DND-41 (cell line): ENCODE data around the gene CYB561D2.

ENCODE experiments used
- ATAC-seq: fragments of 200-7000 bp; cut with Tn5 transposase; 3 replicates; pipeline ENCODE4 v1.9.1; 2021; ENCODE audit warnings: low read depth; ENCODE audit not compliant: insufficient read depth
- DNase-seq: peaks from one replicate; pipeline ENCODE4 v3.0.0-alpha.2; 2020
- H2AFZ ChIP-seq: 2 replicates; pipeline ENCODE4 v1.6.0; 2012; ENCODE audit warnings: low read depth, low read length
- H3K27ac ChIP-seq: 2 replicates; pipeline ENCODE4 v1.5.1; 2012; ENCODE audit warnings: low read length, inconsistent platforms
- H3K27me3 ChIP-seq: fragments of 200-600 bp; sonication (generic); 2 replicates; pipeline ENCODE4 v1.6.0; 2012; ENCODE audit warnings: low read length, mild to moderate bottlenecking, inconsistent platforms; ENCODE audit not compliant: insufficient read depth, poor library complexity
- H3K36me3 ChIP-seq: 2 replicates; pipeline ENCODE4 v1.5.1; 2012; ENCODE audit warnings: low read length, inconsistent platforms; ENCODE audit not compliant: insufficient read depth
- H3K4me1 ChIP-seq: 2 replicates; pipeline ENCODE4 v1.5.1; 2012; ENCODE audit warnings: mild to moderate bottlenecking, low read length; ENCODE audit not compliant: insufficient read depth
- H3K4me2 ChIP-seq: 2 replicates; pipeline ENCODE4 v1.6.0; 2012; ENCODE audit warnings: mild to moderate bottlenecking, moderate library complexity, low read length, inconsistent platforms; ENCODE audit not compliant: insufficient read depth
- H3K4me3 ChIP-seq, 2 experiments: fragments of 200-600 bp in 1 of 2; shearing (Covaris generic) in 1 of 2; 2 replicates each; pipeline ENCODE4 v1.5.1; 2012 to 2016; ENCODE audit warnings: inconsistent platforms in 2 of 2, low read length in 2 of 2, mild to moderate bottlenecking in 2 of 2, low read depth in 1 of 2, moderate library complexity in 1 of 2
- H3K79me2 ChIP-seq: 2 replicates; pipeline ENCODE4 v1.6.0; 2012; ENCODE audit warnings: low read length, inconsistent platforms; ENCODE audit not compliant: insufficient read depth
- H3K9ac ChIP-seq: 2 replicates; pipeline ENCODE4 v1.6.0; 2012; ENCODE audit warnings: low read depth, mild to moderate bottlenecking, inconsistent platforms, low read length, moderate library complexity
- H3K9me3 ChIP-seq: 2 replicates; pipeline ENCODE4 v1.5.1; 2012; ENCODE audit warnings: low read length, moderate library complexity, mild to moderate bottlenecking, inconsistent platforms; ENCODE audit not compliant: insufficient read depth, severe bottlenecking
- H4K20me1 ChIP-seq: 2 replicates; pipeline ENCODE4 v1.6.0; 2012; ENCODE audit warnings: low read length; ENCODE audit not compliant: insufficient read depth
- EZH2 ChIP-seq: IDR thresholded peaks from 3 replicates; pipeline ENCODE4 v1.6.1; 2012; ENCODE audit warnings: borderline replicate concordance, low read depth, mild to moderate bottlenecking, moderate library complexity, low read length, inconsistent platforms; ENCODE audit not compliant: severe bottlenecking
- TF ChIP-seq, protein P1 (sequence below): IDR thresholded peaks from 2 replicates; pipeline ENCODE4 v1.5.1; 2012; ENCODE audit warnings: borderline replicate concordance, low read length, moderate library complexity, mild to moderate bottlenecking; ENCODE audit not compliant: poor library complexity, severe bottlenecking; ENCODE audit errors: extremely low read depth

Gene CYB561D2

DNA sequence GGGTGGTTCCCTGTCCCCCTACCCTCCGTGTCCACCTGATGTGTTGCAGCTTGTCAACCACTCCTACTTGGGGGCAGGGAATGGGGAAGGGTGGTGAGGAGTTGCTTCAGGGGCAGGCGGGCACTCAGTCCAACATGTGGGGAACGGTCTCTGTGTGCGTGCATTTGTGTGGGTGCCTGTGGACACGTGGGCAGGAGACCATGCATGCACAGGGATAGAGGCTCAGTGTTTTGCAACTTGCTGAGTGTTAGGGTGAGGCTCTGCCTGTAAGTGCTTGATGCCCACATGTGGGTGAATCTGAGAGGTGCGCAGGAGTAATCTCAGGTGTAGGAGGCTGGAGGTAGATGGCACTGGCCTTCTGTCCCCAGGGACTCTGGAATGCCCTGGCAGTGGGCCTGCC lies 33.1 kb downstream of the CYB561D2 start:
- ATAC-seq (no peak), DNase-seq (no peak)
- Histone ChIP-seq H2AFZ (no peak overlapping the region), H3K4me1 (no peaks in the 10 kb centered on the region), H4K20me1 (peaks cover 9% of the 10 kb centered on the region; the same call in 1 of the 2 replicates), H3K36me3 (no peaks in the 10 kb centered on the region), H3K27ac (no peak overlapping the region), H3K4me2 (no peak overlapping the region), H3K9ac (no peak overlapping the region), H3K9me3 (no peaks in the 10 kb centered on the region), H3K79me2 (no peaks in the 10 kb centered on the region), H3K27me3 (no peaks in the 10 kb centered on the region), H3K4me3 (no peak overlapping the region)
- TF ChIP-seq, protein P1, sequence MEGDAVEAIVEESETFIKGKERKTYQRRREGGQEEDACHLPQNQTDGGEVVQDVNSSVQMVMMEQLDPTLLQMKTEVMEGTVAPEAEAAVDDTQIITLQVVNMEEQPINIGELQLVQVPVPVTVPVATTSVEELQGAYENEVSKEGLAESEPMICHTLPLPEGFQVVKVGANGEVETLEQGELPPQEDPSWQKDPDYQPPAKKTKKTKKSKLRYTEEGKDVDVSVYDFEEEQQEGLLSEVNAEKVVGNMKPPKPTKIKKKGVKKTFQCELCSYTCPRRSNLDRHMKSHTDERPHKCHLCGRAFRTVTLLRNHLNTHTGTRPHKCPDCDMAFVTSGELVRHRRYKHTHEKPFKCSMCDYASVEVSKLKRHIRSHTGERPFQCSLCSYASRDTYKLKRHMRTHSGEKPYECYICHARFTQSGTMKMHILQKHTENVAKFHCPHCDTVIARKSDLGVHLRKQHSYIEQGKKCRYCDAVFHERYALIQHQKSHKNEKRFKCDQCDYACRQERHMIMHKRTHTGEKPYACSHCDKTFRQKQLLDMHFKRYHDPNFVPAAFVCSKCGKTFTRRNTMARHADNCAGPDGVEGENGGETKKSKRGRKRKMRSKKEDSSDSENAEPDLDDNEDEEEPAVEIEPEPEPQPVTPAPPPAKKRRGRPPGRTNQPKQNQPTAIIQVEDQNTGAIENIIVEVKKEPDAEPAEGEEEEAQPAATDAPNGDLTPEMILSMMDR, result no peak
- no peak for TF ChIP-seq EZH2

DNA sequence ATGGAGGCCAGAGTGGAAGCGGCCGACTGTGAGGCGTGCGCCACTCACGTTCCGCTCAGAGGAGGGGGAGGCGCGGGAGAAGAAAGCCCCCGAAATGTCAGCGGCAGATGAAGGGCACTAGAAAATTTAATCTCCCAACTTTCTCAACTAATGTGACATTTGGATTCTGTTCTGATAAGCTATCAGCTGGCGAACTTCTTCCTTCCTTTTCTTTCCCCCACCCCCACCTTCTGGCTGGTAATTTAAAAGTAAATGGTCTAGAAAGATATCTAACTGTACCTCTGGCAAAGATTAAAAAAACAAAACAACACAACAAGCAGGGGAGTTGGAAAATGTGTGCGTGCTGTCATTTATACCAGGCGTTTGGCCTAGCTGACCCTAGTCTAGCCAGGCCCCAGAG lies 35.1 kb downstream of the CYB561D2 start:
- H3K9ac ChIP-seq, result no peak overlapping the region
- H3K4me3 ChIP-seq, result no peak overlapping the region
- H3K27me3 ChIP-seq, result no peaks in the 10 kb centered on the region
- no peak overlapping the region for H2AFZ ChIP-seq
- peaks cover 9% of the 10 kb centered on the region; the same call in 1 of the 2 replicates for H4K20me1 ChIP-seq
- no peaks in the 10 kb centered on the region for H3K36me3 ChIP-seq
- no peak overlapping the region for H3K4me2 ChIP-seq
- DNase-seq, result no peak
- no peaks in the 10 kb centered on the region for H3K79me2 ChIP-seq
- no peak for ATAC-seq
- no peak for TF ChIP-seq EZH2
- TF ChIP-seq, protein P1, result no peak
- no peak overlapping the region for H3K27ac ChIP-seq
- no peaks in the 10 kb centered on the region for H3K4me1 ChIP-seq
- H3K9me3 ChIP-seq, result no peaks in the 10 kb centered on the region

DNA sequence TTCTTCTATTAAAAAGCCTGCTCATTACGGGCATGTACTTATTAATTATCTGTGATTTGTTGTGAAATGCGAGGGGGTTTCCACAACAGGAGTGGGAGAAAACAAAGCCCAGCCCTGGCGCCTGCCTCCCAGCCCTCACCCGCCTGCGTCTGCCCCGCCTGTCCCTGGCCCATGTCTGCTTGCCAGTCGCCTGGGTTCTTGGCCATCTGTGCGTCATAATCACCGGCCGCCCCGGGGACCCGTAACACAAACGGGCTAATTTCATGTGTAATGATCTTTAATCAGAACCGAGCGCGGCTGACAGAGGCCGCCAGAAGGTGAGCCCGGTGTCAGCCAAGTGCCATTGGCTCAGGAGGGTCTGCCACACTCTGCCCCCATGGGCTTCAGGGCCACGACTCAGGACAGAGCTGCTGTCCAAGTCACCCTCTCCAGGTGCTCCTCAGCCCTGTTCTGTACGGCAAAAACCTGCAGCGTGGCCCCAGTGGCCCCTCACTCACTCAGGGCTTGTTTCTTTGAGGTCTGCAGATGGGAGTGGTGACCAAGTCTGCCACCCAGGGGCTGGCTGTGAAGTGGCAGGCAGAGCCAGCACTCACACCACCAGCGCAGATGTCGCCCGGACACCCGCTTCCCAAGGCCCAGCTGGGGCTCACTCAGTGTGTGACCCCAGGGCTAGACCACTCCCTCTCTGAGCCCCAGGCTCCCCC lies 37.5 kb downstream of the CYB561D2 start:
- Histone ChIP-seq H3K4me1 (no peaks in the 10 kb centered on the region), H3K4me2 (no peak overlapping the region), H3K79me2 (no peaks in the 10 kb centered on the region), H3K27me3 (no peaks in the 10 kb centered on the region), H3K9me3 (no peaks in the 10 kb centered on the region), H3K4me3 (no peak overlapping the region), H3K9ac (no peak overlapping the region), H4K20me1 (peaks cover 9% of the 10 kb centered on the region; the same call in 1 of the 2 replicates), H3K36me3 (no peaks in the 10 kb centered on the region), H2AFZ (no peak overlapping the region), H3K27ac (no peak overlapping the region)
- ATAC-seq (0 out of 3 replicates have a peak, but pooled peaks have one; percentile 45), DNase-seq (no peak)
- no peak for TF ChIP-seq EZH2
- TF ChIP-seq, protein P1, result peak; percentile 44
